ENCODE results near the gene TRIM26. TPM values are rescaled to one million over a fixed set of nuclear protein-coding genes. Genes with fewer than 3 reads are reported as not detected.

The TRIM26 gene
- total RNA-seq, 2 donors from 2014 or later, result 31.9 to 66.6 TPM

- no peak for DNase-seq
- Histone ChIP-seq H3K27ac (no peak overlapping the region), H3K9me3 (no peaks in the 10 kb centered on the region), H3K4me1 (no peaks in the 10 kb centered on the region), H3K27me3 (no peaks in the 10 kb centered on the region), H3K36me3 (replicated peaks in 1 of 2; ENCODE audit: insufficient read depth in 1 of 2, low read depth in 2 of 2) (no peaks in the 10 kb centered on the region), H3K4me3 (no peak overlapping the region)
- WGBS, 2 donors, result 80 to 89% methylated on average over 3 of the region's 3 CpGs
- no peak for TF ChIP-seq CTCF (IDR thresholded peaks at IDR 0.05)
- TF ChIP-seq POLR2A (IDR thresholded peaks at IDR 0.05), result no peak
- intact Hi-C loops (cut with DNase I), result no loop called here
- ATAC-seq, result no peak
Observed at GRCh38 chr6:30244560-30244959, 31.4 kb upstream of the TRIM26 start.

GRCh38 chr6:30238178-30238795 lies 25.1 kb upstream of the TRIM26 start:
- no peak overlapping the region for H3K27ac ChIP-seq
- H3K4me1 ChIP-seq, result no peaks in the 10 kb centered on the region
- no peaks in the 10 kb centered on the region for H3K9me3 ChIP-seq
- no peak for DNase-seq
- no peaks in the 10 kb centered on the region for H3K27me3 ChIP-seq
- no peak overlapping the region for H3K4me3 ChIP-seq
- no peaks in the 10 kb centered on the region for H3K36me3 ChIP-seq (replicated peaks in 1 of 2; ENCODE audit: insufficient read depth in 1 of 2, low read depth in 2 of 2)
- WGBS, 2 donors, result 46 to 62% methylated on average over 6 of the region's 6 CpGs
- TF ChIP-seq POLR2A (IDR thresholded peaks at IDR 0.05) (no peak), CTCF (IDR thresholded peaks at IDR 0.05) (no peak)
- no peak for ATAC-seq
- intact Hi-C loops (cut with DNase I), result no loop called here

- no peak for DNase-seq
- intact Hi-C loops (cut with DNase I), result no loop called here
- ATAC-seq, result no peak
- no peaks in the 10 kb centered on the region for H3K27me3 ChIP-seq
- H3K27ac ChIP-seq, result no peak overlapping the region
- no peaks in the 10 kb centered on the region for H3K9me3 ChIP-seq
- H3K4me1 ChIP-seq, result no peaks in the 10 kb centered on the region
- H3K36me3 ChIP-seq (replicated peaks in 1 of 2; ENCODE audit: insufficient read depth in 1 of 2, low read depth in 2 of 2), result no peaks in the 10 kb centered on the region
- TF ChIP-seq CTCF (IDR thresholded peaks at IDR 0.05), result no peak
- no peak for TF ChIP-seq POLR2A (IDR thresholded peaks at IDR 0.05)
- no peak overlapping the region for H3K4me3 ChIP-seq
- WGBS, 2 donors, result 38 to 52% methylated on average over 2 of the region's 2 CpGs
Observed at GRCh38 chr6:30234356-30234755, 21.1 kb upstream of the TRIM26 start.

DNA sequence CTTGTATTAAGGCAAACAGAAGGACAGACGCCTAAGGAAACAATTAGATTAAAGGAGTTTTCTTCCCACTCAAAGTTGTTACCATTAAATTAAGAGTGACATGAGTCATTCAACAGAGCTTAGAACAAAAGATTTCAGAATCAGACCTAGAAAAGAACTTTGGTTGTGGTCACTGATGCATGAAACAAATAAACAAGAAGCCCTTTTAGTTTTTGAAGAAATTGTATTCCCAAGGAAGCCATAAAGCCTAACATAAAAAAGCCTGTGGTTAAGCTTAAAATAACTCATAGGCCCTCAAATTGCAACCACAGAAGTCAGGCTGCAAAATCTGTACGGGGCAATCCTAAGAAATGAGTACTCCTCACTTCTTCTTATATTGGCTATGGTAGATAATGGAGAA lies 17.9 kb upstream of the TRIM26 start:
- intact Hi-C loops (cut with DNase I), result no loop called here
- H3K36me3 ChIP-seq (replicated peaks in 1 of 2; ENCODE audit: insufficient read depth in 1 of 2, low read depth in 2 of 2), result no peaks in the 10 kb centered on the region
- no peak overlapping the region for H3K27ac ChIP-seq
- WGBS, 2 donors, result 78 to 82% methylated on average over 2 of the region's 2 CpGs
- H3K27me3 ChIP-seq, result no peaks in the 10 kb centered on the region
- no peaks in the 10 kb centered on the region for H3K4me1 ChIP-seq
- TF ChIP-seq POLR2A (IDR thresholded peaks at IDR 0.05) (no peak), CTCF (IDR thresholded peaks at IDR 0.05) (no peak)
- no peak for DNase-seq
- no peak overlapping the region for H3K4me3 ChIP-seq
- H3K9me3 ChIP-seq, result no peaks in the 10 kb centered on the region
- ATAC-seq, result no peak

DNA sequence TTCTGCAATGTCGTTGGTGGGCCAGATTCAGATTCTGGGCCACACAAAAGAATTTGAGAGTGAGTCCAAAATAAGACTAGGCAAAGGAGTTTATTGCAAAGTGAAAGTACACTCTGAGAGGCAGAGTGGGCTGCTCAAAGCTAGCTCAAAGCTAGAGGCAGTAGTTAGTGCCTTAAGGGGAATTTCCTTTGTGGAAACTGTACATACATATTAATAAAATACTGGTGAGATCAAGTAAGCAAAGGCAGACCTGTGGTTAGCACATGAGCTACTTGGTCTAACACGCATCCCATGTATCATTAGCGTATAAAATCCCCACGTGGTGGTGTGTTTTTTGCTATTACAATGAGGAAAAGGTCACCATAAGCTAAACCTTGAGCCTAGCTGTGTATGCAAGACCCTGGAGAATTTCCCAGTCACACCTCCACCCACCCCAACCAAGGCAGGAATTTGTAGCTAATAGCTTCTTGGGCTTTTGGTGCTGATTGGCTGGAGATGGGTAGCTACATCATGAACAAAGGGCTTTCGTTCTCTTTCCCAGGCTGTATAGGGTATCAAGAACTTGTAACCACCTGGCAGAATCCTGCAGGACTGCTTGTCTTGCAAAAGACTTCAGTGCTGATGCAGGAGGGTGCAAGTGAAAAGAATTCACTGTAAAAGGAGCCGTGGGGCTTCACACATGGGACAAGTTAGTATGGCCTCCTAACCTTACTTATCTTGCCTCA lies 14.7 kb upstream of the TRIM26 start:
- intact Hi-C loops (cut with DNase I), result no loop called here
- Histone ChIP-seq H3K4me3 (no peak overlapping the region), H3K27me3 (no peaks in the 10 kb centered on the region), H3K4me1 (no peaks in the 10 kb centered on the region), H3K36me3 (replicated peaks in 1 of 2; ENCODE audit: insufficient read depth in 1 of 2, low read depth in 2 of 2) (no peaks in the 10 kb centered on the region), H3K9me3 (no peaks in the 10 kb centered on the region), H3K27ac (no peak overlapping the region)
- TF ChIP-seq POLR2A (IDR thresholded peaks at IDR 0.05) (no peak), CTCF (IDR thresholded peaks at IDR 0.05) (no peak)
- 63 to 64% methylated on average over 6 of the region's 6 CpGs for WGBS, 2 donors
- DNase-seq (no peak), ATAC-seq (no peak)
